HepG2 (cell line): ENCODE results near the gene NT5C2. TPM values are rescaled to one million over a fixed set of nuclear protein-coding genes. Genes with fewer than 3 reads are reported as not detected.

Source experiments
- CEBPB ChIP-seq: IDR thresholded peaks from 2 replicates; pipeline ENCODE4 v1.6.1; 2011; ENCODE audit warnings: low read depth, low read length, improper control_type of control experiment, borderline replicate concordance
- DNMT1 ChIP-seq: sonication (generic); formaldehyde crosslinking; IDR thresholded peaks from 2 replicates; pipeline ENCODE4 v1.5.1; 2020; ENCODE audit warnings: mild to moderate bottlenecking, missing genetic modification reagents
- EP300 ChIP-seq, 3 experiments: sonication (generic) in 1 of 3; formaldehyde crosslinking in 1 of 3; IDR thresholded peaks; 2 replicates each; pipeline versions ENCODE4 v1.5.1 to v1.6.1; 2011 to 2020; ENCODE audit warnings: low read depth in 2 of 3, low read length in 2 of 3, borderline replicate concordance in 1 of 3, improper control_type of control experiment in 1 of 3, mild to moderate bottlenecking in 1 of 3, missing genetic modification reagents in 1 of 3, moderate library complexity in 1 of 3
- KAT2B ChIP-seq: fragments of 150-350 bp; IDR thresholded peaks from 2 replicates; pipeline ENCODE4 v1.6.1; 2014; ENCODE audit warnings: low read depth, low read length, borderline replicate concordance
- NFYB ChIP-seq: sonication (generic); formaldehyde crosslinking; IDR thresholded peaks from 2 replicates; pipeline ENCODE4 v1.4.0; 2020; ENCODE audit warnings: missing genetic modification reagents
- RARA ChIP-seq: IDR thresholded peaks from 2 replicates; pipeline ENCODE4 v1.6.1; 2016; ENCODE audit warnings: missing genetic modification reagents, missing compliant biosample characterization
- SIX4 ChIP-seq: sonication (generic); formaldehyde crosslinking; IDR thresholded peaks from 2 replicates; pipeline ENCODE4 v1.4.0; 2020; ENCODE audit warnings: missing genetic modification reagents
- ZFAT ChIP-seq: sonication (generic); formaldehyde crosslinking; conservative IDR thresholded peaks from 2 replicates; pipeline ENCODE4 v1.8.1; 2023; ENCODE audit warnings: missing genetic modification reagents, inconsistent platforms
- ZFP36 ChIP-seq: fragments of 150-350 bp; IDR thresholded peaks from 2 replicates; pipeline ENCODE4 v1.6.1; 2018; ENCODE audit warnings: borderline replicate concordance, low read length, low read depth; ENCODE audit not compliant: partially characterized antibody
- ZFX ChIP-seq: sonication (generic); formaldehyde crosslinking; IDR thresholded peaks from 2 replicates; pipeline ENCODE4 v1.4.0; 2020; ENCODE audit warnings: mild to moderate bottlenecking, low read depth, missing genetic modification reagents, moderate library complexity
- ZNF543 ChIP-seq: sonication (generic); formaldehyde crosslinking; IDR thresholded peaks from 2 replicates; pipeline ENCODE4 v1.4.0; 2020; ENCODE audit warnings: mild to moderate bottlenecking, missing genetic modification reagents
- ZNF547 ChIP-seq: sonication (generic); formaldehyde crosslinking; IDR thresholded peaks from 2 replicates; pipeline ENCODE4 v1.5.1; 2020; ENCODE audit warnings: mild to moderate bottlenecking, missing genetic modification reagents
- ZNF652 ChIP-seq: IDR thresholded peaks from 2 replicates; pipeline ENCODE4 v1.6.1; 2016; ENCODE audit warnings: low read depth, borderline replicate concordance
- ZNF724P ChIP-seq: sonication (generic); formaldehyde crosslinking; IDR thresholded peaks from 2 replicates; pipeline ENCODE4 v1.8.0; 2022; ENCODE audit warnings: missing genetic modification reagents, borderline replicate concordance
- ZNF737 ChIP-seq: sonication (generic); formaldehyde crosslinking; IDR thresholded peaks from 2 replicates; pipeline ENCODE4 v1.5.0; 2020; ENCODE audit warnings: missing genetic modification reagents, mild to moderate bottlenecking, borderline replicate concordance
- ZNF768 ChIP-seq: sonication (generic); formaldehyde crosslinking; IDR thresholded peaks from 2 replicates; pipeline ENCODE4 v1.4.0; 2020; ENCODE audit warnings: missing genetic modification reagents
- ZNF850 ChIP-seq: sonication (generic); formaldehyde crosslinking; conservative IDR thresholded peaks from 2 replicates; pipeline ENCODE4 v1.9.0; 2021; ENCODE audit warnings: mild to moderate bottlenecking, missing genetic modification reagents
- ZSCAN25 ChIP-seq: sonication (generic); formaldehyde crosslinking; IDR thresholded peaks from 2 replicates; pipeline ENCODE4 v1.8.0; 2022; ENCODE audit warnings: mild to moderate bottlenecking, missing genetic modification reagents
- polyA plus RNA-seq, 8 experiments: library from polyadenylated mRNA; depleted of rRNA in 3 of 8; stranded (reverse) in 7 of 8; unstranded in 1 of 8; fragments of >200 nt; fragmentation: Illumina TruSeq in 4 of 8; extraction: Trizol in 4 of 8; gene quantifications; 2 replicates each; pipeline versions ENCODE4 v1.2.1 to v1.2.3, GENCODE V29; 2011 to 2016; ENCODE audit warnings: low read depth in 4 of 8, missing spikeins in 1 of 8, mixed read lengths in 1 of 8; ENCODE audit not compliant: insufficient read depth in 1 of 8
- total RNA-seq, 5 experiments: library from RNA; depleted of rRNA; stranded (reverse); fragments of >200 nt; fragmentation: Illumina TruSeq; extraction: Trizol; gene quantifications; 2 replicates each; pipeline ENCODE4 v1.2.3, GENCODE V29; 2016; ENCODE audit warnings: low read depth in 1 of 5
- TF ChIP-seq, protein P1 (sequence below): sonication (generic); formaldehyde crosslinking; conservative IDR thresholded peaks from 2 replicates; pipeline ENCODE4 v1.8.0; 2022; ENCODE audit warnings: mild to moderate bottlenecking, moderate library complexity, missing genetic modification reagents
- TF ChIP-seq, protein P2 (sequence below): sonication (generic); formaldehyde crosslinking; IDR thresholded peaks from 2 replicates; pipeline ENCODE4 v1.4.0; 2020; ENCODE audit warnings: missing genetic modification reagents, borderline replicate concordance
- TF ChIP-seq, protein P3 (sequence below): IDR thresholded peaks from 2 replicates; pipeline ENCODE4 v1.6.1; 2018; ENCODE audit warnings: missing genetic modification reagents
- TF ChIP-seq, protein P4 (sequence below): sonication (generic); formaldehyde crosslinking; IDR thresholded peaks from 2 replicates; pipeline ENCODE4 v1.5.0; 2020; ENCODE audit warnings: mild to moderate bottlenecking, low read depth, missing genetic modification reagents, borderline replicate concordance

Gene NT5C2
- total and polyA plus RNA-seq, 2 of the 13 experiments (the other 11 are each of a cell fraction or from before 2014, with no cell fraction given), result 40.6 to 55.2 TPM

DNA sequence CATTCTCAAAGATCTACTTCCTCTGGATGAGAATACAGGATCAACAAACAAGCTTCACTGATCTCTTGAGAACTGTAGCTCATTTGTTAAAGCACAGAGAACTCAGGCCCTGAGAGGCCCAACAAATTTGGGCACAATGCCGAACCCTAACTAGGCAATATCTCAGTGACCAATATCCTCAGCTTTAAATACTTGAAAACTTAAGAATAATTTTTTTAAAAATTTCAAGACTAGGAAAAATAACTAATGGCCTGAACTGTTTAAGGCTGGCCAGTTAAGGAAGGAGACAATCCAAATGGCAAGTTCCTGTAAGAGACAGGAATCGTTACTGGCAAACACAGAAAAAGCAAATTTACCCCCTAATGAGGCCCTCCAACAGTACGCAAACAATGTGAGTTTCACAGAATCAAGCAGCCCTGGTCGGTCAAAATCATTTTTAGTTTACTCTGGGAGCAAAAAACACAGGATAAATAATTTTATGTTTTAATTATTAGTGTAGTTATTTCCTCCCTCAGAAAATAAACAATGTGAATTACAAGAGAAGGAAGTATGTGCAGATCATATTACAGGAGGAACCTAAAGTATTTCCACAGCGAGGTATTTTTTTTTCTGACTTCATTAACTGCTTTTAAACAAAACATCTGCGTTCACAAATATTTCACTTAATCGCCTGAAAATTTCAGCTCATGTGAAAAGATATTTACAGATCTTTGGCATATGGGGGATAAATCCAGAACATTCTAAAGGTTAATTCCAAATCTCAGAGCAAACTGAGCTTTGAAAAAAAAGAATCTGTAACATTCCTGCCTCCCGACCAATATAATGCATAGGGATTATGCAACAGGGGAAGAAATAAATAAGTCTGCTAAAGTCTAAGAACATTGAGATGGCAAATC lies 39.5 kb downstream of the NT5C2 start (continued):
- TF ChIP-seq ZFP36, result no peak
- no peak for TF ChIP-seq ZNF652
- TF ChIP-seq RARA (CRISPR knock-in tag), result peak; percentile 24; the same call in 1 of the 2 replicates
- no peak for TF ChIP-seq SIX4
- TF ChIP-seq, protein P1, sequence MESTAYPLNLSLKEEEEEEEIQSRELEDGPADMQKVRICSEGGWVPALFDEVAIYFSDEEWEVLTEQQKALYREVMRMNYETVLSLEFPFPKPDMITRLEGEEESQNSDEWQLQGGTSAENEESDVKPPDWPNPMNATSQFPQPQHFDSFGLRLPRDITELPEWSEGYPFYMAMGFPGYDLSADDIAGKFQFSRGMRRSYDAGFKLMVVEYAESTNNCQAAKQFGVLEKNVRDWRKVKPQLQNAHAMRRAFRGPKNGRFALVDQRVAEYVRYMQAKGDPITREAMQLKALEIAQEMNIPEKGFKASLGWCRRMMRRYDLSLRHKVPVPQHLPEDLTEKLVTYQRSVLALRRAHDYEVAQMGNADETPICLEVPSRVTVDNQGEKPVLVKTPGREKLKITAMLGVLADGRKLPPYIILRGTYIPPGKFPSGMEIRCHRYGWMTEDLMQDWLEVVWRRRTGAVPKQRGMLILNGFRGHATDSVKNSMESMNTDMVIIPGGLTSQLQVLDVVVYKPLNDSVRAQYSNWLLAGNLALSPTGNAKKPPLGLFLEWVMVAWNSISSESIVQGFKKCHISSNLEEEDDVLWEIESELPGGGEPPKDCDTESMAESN (CRISPR knock-in tag), result 0 out of 2 replicates have a peak, but pooled peaks have one; percentile 23
- TF ChIP-seq ZFX (CRISPR knock-in tag), result peak; percentile 30; the same call in 1 of the 2 replicates
- no peak for TF ChIP-seq ZNF850 (CRISPR knock-in tag)
- peak in 1 of 2 experiments; percentile 59; a peak in 1 of 4 replicates for TF ChIP-seq EP300 (IDR thresholded peaks at IDR 0.05; ENCODE audit: low read depth in 2 of 2, low read length in 2 of 2)
- TF ChIP-seq EP300 (CRISPR knock-in tag; IDR thresholded peaks at IDR 0.05; ENCODE audit: borderline replicate concordance), result no peak
- TF ChIP-seq ZSCAN25 (CRISPR knock-in tag), result no peak
- TF ChIP-seq CEBPB, result peak; percentile 59
- TF ChIP-seq, protein P2, sequence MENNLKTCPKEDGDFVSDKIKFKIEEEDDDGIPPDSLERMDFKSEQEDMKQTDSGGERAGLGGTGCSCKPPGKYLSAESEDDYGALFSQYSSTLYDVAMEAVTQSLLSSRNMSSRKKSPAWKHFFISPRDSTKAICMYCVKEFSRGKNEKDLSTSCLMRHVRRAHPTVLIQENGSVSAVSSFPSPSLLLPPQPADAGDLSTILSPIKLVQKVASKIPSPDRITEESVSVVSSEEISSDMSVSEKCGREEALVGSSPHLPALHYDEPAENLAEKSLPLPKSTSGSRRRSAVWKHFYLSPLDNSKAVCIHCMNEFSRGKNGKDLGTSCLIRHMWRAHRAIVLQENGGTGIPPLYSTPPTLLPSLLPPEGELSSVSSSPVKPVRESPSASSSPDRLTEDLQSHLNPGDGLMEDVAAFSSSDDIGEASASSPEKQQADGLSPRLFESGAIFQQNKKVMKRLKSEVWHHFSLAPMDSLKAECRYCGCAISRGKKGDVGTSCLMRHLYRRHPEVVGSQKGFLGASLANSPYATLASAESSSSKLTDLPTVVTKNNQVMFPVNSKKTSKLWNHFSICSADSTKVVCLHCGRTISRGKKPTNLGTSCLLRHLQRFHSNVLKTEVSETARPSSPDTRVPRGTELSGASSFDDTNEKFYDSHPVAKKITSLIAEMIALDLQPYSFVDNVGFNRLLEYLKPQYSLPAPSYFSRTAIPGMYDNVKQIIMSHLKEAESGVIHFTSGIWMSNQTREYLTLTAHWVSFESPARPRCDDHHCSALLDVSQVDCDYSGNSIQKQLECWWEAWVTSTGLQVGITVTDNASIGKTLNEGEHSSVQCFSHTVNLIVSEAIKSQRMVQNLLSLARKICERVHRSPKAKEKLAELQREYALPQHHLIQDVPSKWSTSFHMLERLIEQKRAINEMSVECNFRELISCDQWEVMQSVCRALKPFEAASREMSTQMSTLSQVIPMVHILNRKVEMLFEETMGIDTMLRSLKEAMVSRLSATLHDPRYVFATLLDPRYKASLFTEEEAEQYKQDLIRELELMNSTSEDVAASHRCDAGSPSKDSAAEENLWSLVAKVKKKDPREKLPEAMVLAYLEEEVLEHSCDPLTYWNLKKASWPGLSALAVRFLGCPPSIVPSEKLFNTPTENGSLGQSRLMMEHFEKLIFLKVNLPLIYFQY (CRISPR knock-in tag), result no peak
- TF ChIP-seq ZNF543 (CRISPR knock-in tag), result no peak
- TF ChIP-seq NFYB (CRISPR knock-in tag), result no peak
- TF ChIP-seq ZFAT, result no peak
- TF ChIP-seq ZNF547 (CRISPR knock-in tag), result no peak
- TF ChIP-seq KAT2B, result no peak
- TF ChIP-seq ZNF724P, result no peak
- TF ChIP-seq, protein P3, sequence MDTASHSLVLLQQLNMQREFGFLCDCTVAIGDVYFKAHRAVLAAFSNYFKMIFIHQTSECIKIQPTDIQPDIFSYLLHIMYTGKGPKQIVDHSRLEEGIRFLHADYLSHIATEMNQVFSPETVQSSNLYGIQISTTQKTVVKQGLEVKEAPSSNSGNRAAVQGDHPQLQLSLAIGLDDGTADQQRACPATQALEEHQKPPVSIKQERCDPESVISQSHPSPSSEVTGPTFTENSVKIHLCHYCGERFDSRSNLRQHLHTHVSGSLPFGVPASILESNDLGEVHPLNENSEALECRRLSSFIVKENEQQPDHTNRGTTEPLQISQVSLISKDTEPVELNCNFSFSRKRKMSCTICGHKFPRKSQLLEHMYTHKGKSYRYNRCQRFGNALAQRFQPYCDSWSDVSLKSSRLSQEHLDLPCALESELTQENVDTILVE (CRISPR knock-in tag), result 0 out of 2 replicates have a peak, but pooled peaks have one; percentile 29
- no peak for TF ChIP-seq ZNF768 (CRISPR knock-in tag)
- no peak for TF ChIP-seq DNMT1 (CRISPR knock-in tag)
- TF ChIP-seq, protein P4, sequence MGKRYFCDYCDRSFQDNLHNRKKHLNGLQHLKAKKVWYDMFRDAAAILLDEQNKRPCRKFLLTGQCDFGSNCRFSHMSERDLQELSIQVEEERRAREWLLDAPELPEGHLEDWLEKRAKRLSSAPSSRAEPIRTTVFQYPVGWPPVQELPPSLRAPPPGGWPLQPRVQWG (CRISPR knock-in tag), result no peak
- TF ChIP-seq ZNF737 (CRISPR knock-in tag), result no peak
